Liver (tissue), 9 donors: Measurements from ENCODE around the gene DNAJC5G. TPM values are rescaled to one million over a fixed set of nuclear protein-coding genes. Genes with fewer than 3 reads are reported as not detected.

Experiments
- DNase-seq: peaks from one replicate; pipeline ENCODE4 v3.0.0-alpha.2; 2017; ENCODE audit warnings: low spot score
- H3K27ac ChIP-seq, 2 donors: one replicate each; pipeline ENCODE4 v1.7.0; 2013; ENCODE audit warnings: inconsistent platforms in 2 of 2, low read length in 2 of 2, control low read depth in 1 of 2, low read depth in 1 of 2, mild to moderate bottlenecking in 1 of 2
- H3K27me3 ChIP-seq, 4 donors: one replicate each; pipeline versions ENCODE4 v1.6.1 to v1.7.0; 2013; ENCODE audit warnings: low read length in 3 of 4, inconsistent platforms in 1 of 4, mild to moderate bottlenecking in 1 of 4, moderate library complexity in 1 of 4; ENCODE audit not compliant: control insufficient read depth in 4 of 4, insufficient read depth in 4 of 4
- H3K36me3 ChIP-seq, 4 donors: one replicate each; pipeline versions ENCODE4 v1.6.1 to v1.7.0; 2013; ENCODE audit warnings: low read length in 3 of 4, mild to moderate bottlenecking in 3 of 4, low read depth in 1 of 4, moderate library complexity in 1 of 4; ENCODE audit not compliant: control insufficient read depth in 4 of 4, insufficient read depth in 3 of 4
- H3K4me1 ChIP-seq, 4 donors: one replicate each; pipeline versions ENCODE4 v1.6.1 to v1.7.0; 2013; ENCODE audit warnings: low read length in 3 of 4, mild to moderate bottlenecking in 3 of 4, moderate library complexity in 1 of 4; ENCODE audit not compliant: control insufficient read depth in 4 of 4, insufficient read depth in 4 of 4
- H3K4me3 ChIP-seq, 3 donors: one replicate each; pipeline versions ENCODE4 v1.6.1 to v1.7.0; 2013; ENCODE audit warnings: low read length in 3 of 3, control low read depth in 1 of 3, low read depth in 1 of 3, mild to moderate bottlenecking in 1 of 3
- H3K9ac ChIP-seq, 2 donors: one replicate each; pipeline ENCODE4 v1.7.0; 2013; ENCODE audit warnings: low read length in 2 of 2, mild to moderate bottlenecking in 2 of 2, moderate library complexity in 2 of 2, control low read depth in 1 of 2, low read depth in 1 of 2
- H3K9me3 ChIP-seq, 4 donors: one replicate each; pipeline versions ENCODE4 v1.6.1 to v1.7.0; 2013; ENCODE audit warnings: low read length in 3 of 4; ENCODE audit not compliant: control insufficient read depth in 4 of 4
- CTCF ChIP-seq: fragments of 150-350 bp; IDR thresholded peaks from 2 replicates; pipeline ENCODE4 v1.5.1; 2017; ENCODE audit warnings: improper control_type of control experiment, low read depth, low read length; ENCODE audit not compliant: missing input control
- EGR1 ChIP-seq, 2 donors: IDR thresholded peaks; 2 replicates each; pipeline ENCODE4 v1.6.1; 2016 to 2018; ENCODE audit warnings: antibody characterized with exemption in 2 of 2, low read depth in 2 of 2
- FOXA1 ChIP-seq: IDR thresholded peaks from 2 replicates; pipeline ENCODE4 v1.6.1; 2016; ENCODE audit warnings: antibody characterized with exemption
- FOXA2 ChIP-seq: IDR thresholded peaks from 2 replicates; pipeline ENCODE4 v1.6.1; 2016; ENCODE audit warnings: antibody characterized with exemption
- GABPA ChIP-seq, 2 donors: IDR thresholded peaks in 1 of 2; conservative IDR thresholded peaks in 1 of 2; 2 replicates each; pipeline ENCODE4 v1.6.1; 2016; ENCODE audit warnings: antibody characterized with exemption in 2 of 2, mild to moderate bottlenecking in 1 of 2, moderate library complexity in 1 of 2
- HNF4A ChIP-seq, 2 donors: conservative IDR thresholded peaks; 2 replicates each; pipeline ENCODE4 v1.6.1; 2016; ENCODE audit warnings: antibody characterized with exemption in 2 of 2, mild to moderate bottlenecking in 2 of 2
- HNF4G ChIP-seq: IDR thresholded peaks from 2 replicates; pipeline ENCODE4 v1.6.1; 2016; ENCODE audit warnings: antibody characterized with exemption
- JUND ChIP-seq, 2 donors: IDR thresholded peaks; 2 replicates each; pipeline ENCODE4 v1.6.1; 2016; ENCODE audit warnings: antibody characterized with exemption in 2 of 2
- MAX ChIP-seq: IDR thresholded peaks from 2 replicates; pipeline ENCODE4 v1.6.1; 2016; ENCODE audit warnings: antibody characterized with exemption
- NR2F2 ChIP-seq: IDR thresholded peaks from 2 replicates; pipeline ENCODE4 v1.6.1; 2016; ENCODE audit warnings: antibody characterized with exemption
- RAD21 ChIP-seq, 2 donors: IDR thresholded peaks; 2 replicates each; pipeline ENCODE4 v1.6.1; 2016; ENCODE audit warnings: antibody characterized with exemption in 2 of 2, mild to moderate bottlenecking in 2 of 2
- REST ChIP-seq: IDR thresholded peaks from 2 replicates; pipeline ENCODE4 v1.6.1; 2016; ENCODE audit warnings: antibody characterized with exemption, mild to moderate bottlenecking
- RXRA ChIP-seq, 2 donors: IDR thresholded peaks; 2 replicates each; pipeline ENCODE4 v1.6.1; 2017 to 2018; ENCODE audit warnings: antibody characterized with exemption in 2 of 2, mild to moderate bottlenecking in 1 of 2
- SP1 ChIP-seq: IDR thresholded peaks from 2 replicates; pipeline ENCODE4 v1.6.1; 2018; ENCODE audit warnings: antibody characterized with exemption, mild to moderate bottlenecking
- TAF1 ChIP-seq: conservative IDR thresholded peaks from 2 replicates; pipeline ENCODE4 v1.6.1; 2016; ENCODE audit warnings: antibody characterized with exemption, mild to moderate bottlenecking
- YY1 ChIP-seq: IDR thresholded peaks from 2 replicates; pipeline ENCODE4 v1.6.1; 2016; ENCODE audit warnings: antibody characterized with exemption, mild to moderate bottlenecking
- WGBS: extraction: QIAGEN DNeasy Blood & Tissue Kit; methylation state at CpG from one replicate; pipeline ENCODE4 v1.1.7; 2013; 5-methylcytosine and 5-hydroxymethylcytosine counted together
- polyA plus RNA-seq, 2 donors: library from polyadenylated mRNA; stranded (reverse) in 1 of 2; unstranded in 1 of 2; fragments of 200-250 nt in 1 of 2; fragments of >200 nt in 1 of 2; fragmentation: Nextera tagmentation in 1 of 2; extraction: Ambion mirVana in 1 of 2; gene quantifications; one replicate each; pipeline versions ENCODE4 v1.2.1 to v1.2.3, GENCODE V29; 2013 to 2015
- total RNA-seq, 2 donors: library from RNA; depleted of rRNA; stranded (reverse); fragments of >200 nt; gene quantifications; one replicate each; pipeline ENCODE4 v1.2.3, GENCODE V29; 2014
- TF ChIP-seq, protein P1 (sequence below): IDR thresholded peaks from 2 replicates; pipeline ENCODE4 v1.6.1; 2016; ENCODE audit warnings: antibody characterized with exemption
- TF ChIP-seq, protein P2 (sequence below): IDR thresholded peaks from 2 replicates; pipeline ENCODE4 v1.6.1; 2016; ENCODE audit warnings: antibody characterized with exemption
- donor health status: healthy.
- donor health status: healthy.
- donor health status: healthy.
- donor health status: healthy.
- donor health status: healthy.

Gene DNAJC5G
- total and polyA plus RNA-seq, 4 donors = not detected

- 66% methylated on average over 8 of the region's 8 CpGs for WGBS
- no peaks in the 10 kb centered on the region for H3K36me3 ChIP-seq
- no peak overlapping the region for H3K27ac ChIP-seq
- no peak for DNase-seq
- no peaks in the 10 kb centered on the region for H3K9me3 ChIP-seq
- TF ChIP-seq MAX = no peak
- TF ChIP-seq, protein P1, sequence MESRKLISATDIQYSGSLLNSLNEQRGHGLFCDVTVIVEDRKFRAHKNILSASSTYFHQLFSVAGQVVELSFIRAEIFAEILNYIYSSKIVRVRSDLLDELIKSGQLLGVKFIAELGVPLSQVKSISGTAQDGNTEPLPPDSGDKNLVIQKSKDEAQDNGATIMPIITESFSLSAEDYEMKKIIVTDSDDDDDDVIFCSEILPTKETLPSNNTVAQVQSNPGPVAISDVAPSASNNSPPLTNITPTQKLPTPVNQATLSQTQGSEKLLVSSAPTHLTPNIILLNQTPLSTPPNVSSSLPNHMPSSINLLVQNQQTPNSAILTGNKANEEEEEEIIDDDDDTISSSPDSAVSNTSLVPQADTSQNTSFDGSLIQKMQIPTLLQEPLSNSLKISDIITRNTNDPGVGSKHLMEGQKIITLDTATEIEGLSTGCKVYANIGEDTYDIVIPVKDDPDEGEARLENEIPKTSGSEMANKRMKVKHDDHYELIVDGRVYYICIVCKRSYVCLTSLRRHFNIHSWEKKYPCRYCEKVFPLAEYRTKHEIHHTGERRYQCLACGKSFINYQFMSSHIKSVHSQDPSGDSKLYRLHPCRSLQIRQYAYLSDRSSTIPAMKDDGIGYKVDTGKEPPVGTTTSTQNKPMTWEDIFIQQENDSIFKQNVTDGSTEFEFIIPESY = no peak
- TF ChIP-seq RXRA (IDR thresholded peaks at IDR 0.05) = no peak
- TF ChIP-seq YY1 = no peak
- TF ChIP-seq NR2F2 = no peak
- TF ChIP-seq, protein P2, sequence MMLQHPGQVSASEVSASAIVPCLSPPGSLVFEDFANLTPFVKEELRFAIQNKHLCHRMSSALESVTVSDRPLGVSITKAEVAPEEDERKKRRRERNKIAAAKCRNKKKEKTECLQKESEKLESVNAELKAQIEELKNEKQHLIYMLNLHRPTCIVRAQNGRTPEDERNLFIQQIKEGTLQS = no peak
- TF ChIP-seq EGR1 (IDR thresholded peaks at IDR 0.05; ENCODE audit: low read depth in 2 of 2) = no peak
- no peak for TF ChIP-seq FOXA1
- TF ChIP-seq CTCF = no peak
- no peak for TF ChIP-seq FOXA2
- no peak for TF ChIP-seq HNF4A (conservative IDR thresholded peaks at IDR 0.05)
- TF ChIP-seq REST = no peak
- TF ChIP-seq TAF1 = no peak
- no peak for TF ChIP-seq JUND (IDR thresholded peaks at IDR 0.05)
- TF ChIP-seq SP1 = no peak
- TF ChIP-seq HNF4G = no peak
- no peak for TF ChIP-seq GABPA (IDR thresholded peaks at IDR 0.05 in 1 of 2, conservative IDR thresholded peaks at IDR 0.05 in 1 of 2)
- TF ChIP-seq RAD21 (IDR thresholded peaks at IDR 0.05) = no peak
- H3K9ac ChIP-seq = no peak overlapping the region
- no peak overlapping the region for H3K4me3 ChIP-seq
- H3K27me3 ChIP-seq = no peaks in the 10 kb centered on the region
- H3K4me1 ChIP-seq = peaks cover 2 to 11% (median 7%) of the 10 kb centered on the region in 4 donors
Observed at GRCh38 chr2:27294928-27295327, 19.7 kb downstream of the DNAJC5G start.
